ENCODE measurements around the gene NDST3.

DNA sequence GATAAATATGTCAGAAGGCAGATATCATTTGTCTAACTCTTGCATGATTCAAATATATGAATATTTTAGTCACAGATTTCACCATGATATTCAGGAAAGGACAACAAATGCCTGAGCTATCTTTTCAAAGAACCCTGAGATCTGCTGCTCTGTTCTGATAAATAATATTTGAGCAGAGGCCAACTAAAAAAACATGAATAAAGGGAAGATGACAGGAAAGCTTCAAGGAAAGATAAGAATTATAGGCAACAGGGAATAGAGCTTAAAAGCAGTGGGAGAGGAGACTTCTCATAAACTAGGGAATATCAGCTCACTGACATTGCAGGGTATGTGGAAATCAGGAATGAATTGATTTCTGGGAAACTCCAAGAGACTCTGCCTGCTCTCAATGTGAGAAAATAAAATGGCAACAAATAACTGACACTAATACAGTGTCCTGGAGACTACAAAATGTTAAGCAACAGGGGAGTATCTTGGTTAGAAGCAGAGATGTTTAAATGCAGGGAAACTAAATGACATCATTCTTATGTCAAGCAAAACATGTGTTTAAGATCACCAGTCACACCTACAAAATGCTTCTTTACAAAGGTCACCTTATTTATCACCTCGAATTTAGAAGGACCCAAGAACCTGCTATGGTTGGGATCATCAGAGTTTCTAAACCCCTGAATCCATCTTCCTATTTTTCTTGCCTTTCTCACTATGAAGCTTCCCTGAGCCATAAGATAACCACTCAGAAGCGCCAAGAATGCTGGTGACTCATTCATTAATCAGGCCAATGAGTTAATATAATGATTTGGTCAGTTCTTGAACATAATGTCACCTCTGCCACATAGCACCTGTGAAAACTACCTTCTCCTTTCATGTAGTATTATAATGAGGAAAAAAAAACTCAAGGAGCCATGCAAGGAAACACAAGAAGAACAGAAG is 78.1 kb downstream of the NDST3 start:
- TF ChIP-seq, protein P1, sequence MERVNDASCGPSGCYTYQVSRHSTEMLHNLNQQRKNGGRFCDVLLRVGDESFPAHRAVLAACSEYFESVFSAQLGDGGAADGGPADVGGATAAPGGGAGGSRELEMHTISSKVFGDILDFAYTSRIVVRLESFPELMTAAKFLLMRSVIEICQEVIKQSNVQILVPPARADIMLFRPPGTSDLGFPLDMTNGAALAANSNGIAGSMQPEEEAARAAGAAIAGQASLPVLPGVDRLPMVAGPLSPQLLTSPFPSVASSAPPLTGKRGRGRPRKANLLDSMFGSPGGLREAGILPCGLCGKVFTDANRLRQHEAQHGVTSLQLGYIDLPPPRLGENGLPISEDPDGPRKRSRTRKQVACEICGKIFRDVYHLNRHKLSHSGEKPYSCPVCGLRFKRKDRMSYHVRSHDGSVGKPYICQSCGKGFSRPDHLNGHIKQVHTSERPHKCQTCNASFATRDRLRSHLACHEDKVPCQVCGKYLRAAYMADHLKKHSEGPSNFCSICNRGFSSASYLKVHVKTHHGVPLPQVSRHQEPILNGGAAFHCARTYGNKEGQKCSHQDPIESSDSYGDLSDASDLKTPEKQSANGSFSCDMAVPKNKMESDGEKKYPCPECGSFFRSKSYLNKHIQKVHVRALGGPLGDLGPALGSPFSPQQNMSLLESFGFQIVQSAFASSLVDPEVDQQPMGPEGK (CRISPR knock-in tag; IDR thresholded peaks at IDR 0.05; ENCODE audit: borderline replicate concordance), result no peak
- TF ChIP-seq GLIS3 (CRISPR knock-in tag; IDR thresholded peaks at IDR 0.05) (no peak), ESRRG (CRISPR knock-in tag; IDR thresholded peaks at IDR 0.05) (no peak), ZFP3 (CRISPR knock-in tag; IDR thresholded peaks at IDR 0.05) (no peak)
- TF ChIP-seq, protein P2, sequence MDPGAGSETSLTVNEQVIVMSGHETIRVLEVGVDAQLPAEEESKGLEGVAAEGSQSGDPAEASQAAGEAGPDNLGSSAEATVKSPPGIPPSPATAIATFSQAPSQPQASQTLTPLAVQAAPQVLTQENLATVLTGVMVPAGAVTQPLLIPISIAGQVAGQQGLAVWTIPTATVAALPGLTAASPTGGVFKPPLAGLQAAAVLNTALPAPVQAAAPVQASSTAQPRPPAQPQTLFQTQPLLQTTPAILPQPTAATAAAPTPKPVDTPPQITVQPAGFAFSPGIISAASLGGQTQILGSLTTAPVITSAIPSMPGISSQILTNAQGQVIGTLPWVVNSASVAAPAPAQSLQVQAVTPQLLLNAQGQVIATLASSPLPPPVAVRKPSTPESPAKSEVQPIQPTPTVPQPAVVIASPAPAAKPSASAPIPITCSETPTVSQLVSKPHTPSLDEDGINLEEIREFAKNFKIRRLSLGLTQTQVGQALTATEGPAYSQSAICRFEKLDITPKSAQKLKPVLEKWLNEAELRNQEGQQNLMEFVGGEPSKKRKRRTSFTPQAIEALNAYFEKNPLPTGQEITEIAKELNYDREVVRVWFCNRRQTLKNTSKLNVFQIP (CRISPR knock-in tag; IDR thresholded peaks at IDR 0.05; ENCODE audit: borderline replicate concordance, low read depth), result no peak
- TF ChIP-seq, protein P3, sequence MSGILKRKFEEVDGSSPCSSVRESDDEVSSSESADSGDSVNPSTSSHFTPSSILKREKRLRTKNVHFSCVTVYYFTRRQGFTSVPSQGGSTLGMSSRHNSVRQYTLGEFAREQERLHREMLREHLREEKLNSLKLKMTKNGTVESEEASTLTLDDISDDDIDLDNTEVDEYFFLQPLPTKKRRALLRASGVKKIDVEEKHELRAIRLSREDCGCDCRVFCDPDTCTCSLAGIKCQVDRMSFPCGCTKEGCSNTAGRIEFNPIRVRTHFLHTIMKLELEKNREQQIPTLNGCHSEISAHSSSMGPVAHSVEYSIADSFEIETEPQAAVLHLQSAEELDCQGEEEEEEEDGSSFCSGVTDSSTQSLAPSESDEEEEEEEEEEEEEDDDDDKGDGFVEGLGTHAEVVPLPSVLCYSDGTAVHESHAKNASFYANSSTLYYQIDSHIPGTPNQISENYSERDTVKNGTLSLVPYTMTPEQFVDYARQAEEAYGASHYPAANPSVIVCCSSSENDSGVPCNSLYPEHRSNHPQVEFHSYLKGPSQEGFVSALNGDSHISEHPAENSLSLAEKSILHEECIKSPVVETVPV (CRISPR knock-in tag; IDR thresholded peaks at IDR 0.05), result no peak
- TF ChIP-seq, protein P4, sequence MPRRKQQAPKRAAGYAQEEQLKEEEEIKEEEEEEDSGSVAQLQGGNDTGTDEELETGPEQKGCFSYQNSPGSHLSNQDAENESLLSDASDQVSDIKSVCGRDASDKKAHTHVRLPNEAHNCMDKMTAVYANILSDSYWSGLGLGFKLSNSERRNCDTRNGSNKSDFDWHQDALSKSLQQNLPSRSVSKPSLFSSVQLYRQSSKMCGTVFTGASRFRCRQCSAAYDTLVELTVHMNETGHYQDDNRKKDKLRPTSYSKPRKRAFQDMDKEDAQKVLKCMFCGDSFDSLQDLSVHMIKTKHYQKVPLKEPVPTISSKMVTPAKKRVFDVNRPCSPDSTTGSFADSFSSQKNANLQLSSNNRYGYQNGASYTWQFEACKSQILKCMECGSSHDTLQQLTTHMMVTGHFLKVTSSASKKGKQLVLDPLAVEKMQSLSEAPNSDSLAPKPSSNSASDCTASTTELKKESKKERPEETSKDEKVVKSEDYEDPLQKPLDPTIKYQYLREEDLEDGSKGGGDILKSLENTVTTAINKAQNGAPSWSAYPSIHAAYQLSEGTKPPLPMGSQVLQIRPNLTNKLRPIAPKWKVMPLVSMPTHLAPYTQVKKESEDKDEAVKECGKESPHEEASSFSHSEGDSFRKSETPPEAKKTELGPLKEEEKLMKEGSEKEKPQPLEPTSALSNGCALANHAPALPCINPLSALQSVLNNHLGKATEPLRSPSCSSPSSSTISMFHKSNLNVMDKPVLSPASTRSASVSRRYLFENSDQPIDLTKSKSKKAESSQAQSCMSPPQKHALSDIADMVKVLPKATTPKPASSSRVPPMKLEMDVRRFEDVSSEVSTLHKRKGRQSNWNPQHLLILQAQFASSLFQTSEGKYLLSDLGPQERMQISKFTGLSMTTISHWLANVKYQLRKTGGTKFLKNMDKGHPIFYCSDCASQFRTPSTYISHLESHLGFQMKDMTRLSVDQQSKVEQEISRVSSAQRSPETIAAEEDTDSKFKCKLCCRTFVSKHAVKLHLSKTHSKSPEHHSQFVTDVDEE (CRISPR knock-in tag; IDR thresholded peaks at IDR 0.05), result no peak
